ENCODE measurements around the gene KLF5.
"Not testable (repeated sequence)": the region's sequence is repeated elsewhere in the genome, so short reads cannot be mapped to it uniquely, and the experiment has no call there.

KLF5 gene

GRCh38 chr13:73058736-73059459 is at the start of gene KLF5:
TSS of gene KLF5 (plus strand) at chr13:73059005. CDS start at chr13:73059328, 323 bp downstream.
- peak; percentile 94 for DNase-seq

DNA sequence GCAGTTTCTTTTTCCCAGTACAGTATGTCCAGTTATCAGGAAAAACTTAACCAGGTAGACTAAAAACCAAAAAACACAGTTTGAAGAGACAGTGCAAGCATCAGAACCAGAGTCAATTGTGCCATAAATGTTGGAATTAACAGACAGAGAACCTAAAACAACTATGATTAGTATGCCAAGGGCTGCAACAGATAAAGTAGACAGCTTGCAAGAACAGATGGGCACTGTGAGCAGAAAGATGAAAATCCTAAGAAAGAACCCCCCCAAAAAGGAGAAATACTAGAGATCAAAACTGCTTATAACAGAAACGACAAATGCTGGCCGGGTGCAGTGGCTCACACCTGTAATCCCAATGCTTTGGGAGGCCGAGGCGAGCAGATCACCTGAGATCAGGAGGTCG is 47.1 kb upstream of the KLF5 start:
- DNase-seq = no peak

- no peak for DNase-seq
Observed at GRCh38 chr13:73015805-73016204, 43.0 kb upstream of the KLF5 start.

DNA sequence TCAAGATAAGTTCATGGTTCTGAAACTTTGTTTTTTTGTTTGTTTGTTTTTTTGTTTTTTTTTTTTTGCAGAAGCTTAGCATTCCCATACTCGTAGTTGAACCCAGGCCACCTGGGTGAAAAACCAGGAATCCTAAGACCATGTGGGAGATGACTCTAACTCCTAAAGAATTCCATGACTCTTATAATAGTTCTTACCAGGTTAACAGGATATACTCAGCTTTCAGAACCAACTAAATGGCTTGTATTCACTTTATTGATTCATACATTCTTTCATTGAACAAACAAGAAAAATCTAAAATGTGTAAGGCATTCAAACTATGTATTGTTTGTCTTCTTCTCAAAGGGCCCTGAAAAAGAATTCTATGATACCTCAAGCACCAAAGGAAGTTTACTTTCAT is 40.5 kb upstream of the KLF5 start:
- peak; percentile 8 for DNase-seq

- DNase-seq = no peak
Observed at GRCh38 chr13:73025217-73026012, 33.4 kb upstream of the KLF5 start.

DNA sequence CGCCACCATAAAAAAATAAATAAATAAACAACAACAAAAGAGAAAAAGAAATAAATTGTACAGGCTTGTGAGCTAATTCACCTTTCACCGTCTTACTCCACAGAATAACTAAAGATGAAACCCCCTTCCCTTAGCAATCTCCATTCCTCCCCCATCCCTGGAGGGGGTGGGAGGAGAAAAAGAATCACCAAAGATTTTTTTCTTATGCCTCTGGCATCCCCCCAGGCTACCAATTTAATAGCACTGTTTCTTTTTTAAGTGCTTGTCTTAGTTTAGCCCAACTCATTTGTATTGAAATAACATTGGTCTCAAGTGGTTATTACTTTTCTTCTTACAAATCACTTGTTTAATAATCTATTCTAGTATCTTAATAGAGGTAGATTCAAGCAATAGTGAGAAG is 23.9 kb upstream of the KLF5 start:
- no peak for DNase-seq

GRCh38 chr13:73035660-73036059 is 23.1 kb upstream of the KLF5 start:
- DNase-seq = no peak

DNA sequence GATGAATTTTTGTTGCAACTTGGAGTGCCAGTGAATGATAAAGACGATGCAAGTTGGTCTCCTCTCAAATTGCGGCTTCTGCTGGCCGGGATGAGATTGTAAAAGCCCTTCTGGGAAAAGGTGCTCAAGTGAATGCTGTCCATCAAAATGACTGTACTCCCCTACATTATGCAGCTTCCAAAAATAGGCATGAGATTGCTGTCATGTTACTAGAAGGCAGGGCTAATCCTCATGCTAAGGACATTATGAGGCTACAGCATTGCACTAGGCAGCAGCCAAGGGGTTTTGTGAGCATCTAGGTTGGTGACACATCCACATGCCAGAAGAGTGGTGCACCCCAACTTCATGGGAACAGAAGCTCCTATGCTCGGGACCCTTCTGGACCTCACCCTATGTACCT is 22.2 kb upstream of the KLF5 start:
- no peak for DNase-seq

GRCh38 chr13:73038064-73038463 is 20.7 kb upstream of the KLF5 start:
- no peak for DNase-seq

DNA sequence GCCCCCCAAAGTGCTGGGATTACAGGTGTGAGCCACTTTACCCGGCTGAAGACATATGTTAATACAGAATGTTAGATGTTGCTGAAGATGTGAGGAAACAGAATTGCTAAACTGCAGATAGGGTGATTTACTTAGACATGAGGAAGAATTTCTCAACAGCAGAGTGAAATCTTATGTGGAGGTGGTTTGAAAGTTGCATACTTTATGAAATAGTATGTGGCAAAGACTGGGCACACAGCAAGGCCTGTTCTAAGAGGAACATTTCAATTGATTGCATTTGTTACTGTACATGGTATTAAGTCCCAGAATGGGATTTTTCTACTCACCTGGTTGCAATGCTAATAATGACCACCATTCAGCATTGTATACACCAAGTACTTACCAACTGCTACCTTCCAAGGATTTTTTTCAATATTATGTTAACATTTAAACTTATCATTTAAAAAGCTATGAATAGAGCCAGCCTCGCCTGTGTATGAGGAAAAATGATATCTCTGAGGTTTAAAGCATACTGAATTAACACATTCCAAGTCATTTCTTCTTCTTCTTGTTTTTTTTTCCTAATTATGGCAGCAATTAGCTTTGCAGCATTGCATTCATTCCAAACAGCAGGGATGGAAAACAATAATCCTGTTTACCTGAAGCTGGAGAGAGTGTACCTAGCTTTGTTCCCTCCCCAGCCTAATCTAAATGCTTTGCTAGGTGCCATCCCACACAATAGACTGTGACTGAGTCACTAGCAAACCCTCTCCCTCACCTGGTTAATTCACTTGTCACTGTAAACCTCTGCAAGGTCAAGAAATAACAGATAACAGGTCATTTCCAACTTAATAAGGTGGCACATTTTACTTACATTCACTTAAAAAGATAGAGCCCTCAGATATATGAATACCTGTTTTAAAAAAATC is 19.4 kb upstream of the KLF5 start:
- DNase-seq = no peak

DNA sequence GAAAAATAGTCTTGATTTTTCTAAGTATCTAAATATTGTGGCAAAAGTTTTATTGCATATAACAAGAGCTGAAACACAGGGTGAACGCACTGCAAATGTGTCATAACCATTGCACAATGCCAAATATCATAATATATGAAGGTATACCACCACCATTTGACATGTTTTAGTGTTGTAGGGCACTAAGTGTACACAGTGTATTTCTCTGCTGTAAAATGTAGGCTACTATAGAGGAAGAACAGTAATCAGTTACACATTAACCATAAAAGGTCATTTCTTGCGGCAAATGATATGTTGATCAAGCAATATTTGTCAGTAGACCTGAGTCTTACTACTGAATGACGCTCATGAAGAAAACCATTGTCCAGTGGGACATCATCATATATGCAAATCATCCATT is 18.3 kb upstream of the KLF5 start:
- no peak for DNase-seq

GRCh38 chr13:73040968-73041596 is 17.7 kb upstream of the KLF5 start:
- DNase-seq = no peak

DNA sequence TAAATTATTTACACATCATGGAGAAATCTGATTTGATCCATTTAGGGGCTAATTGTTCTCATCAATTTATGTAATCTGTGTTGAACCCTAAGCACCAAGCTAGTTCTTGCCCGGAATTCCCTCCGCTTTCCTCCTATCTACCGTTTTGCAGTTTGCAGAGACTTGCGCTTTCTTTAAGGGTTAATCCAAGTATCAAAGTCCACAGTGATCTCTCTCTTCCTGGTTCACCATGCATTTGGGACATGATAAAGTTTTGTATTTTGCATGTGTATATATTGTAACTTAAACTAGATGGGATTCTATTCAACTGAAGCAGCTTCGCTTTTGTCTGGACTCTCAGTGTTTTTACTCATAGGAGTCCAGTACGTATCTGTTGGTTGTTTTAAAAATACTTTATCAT is 13.8 kb upstream of the KLF5 start:
- DNase-seq = no peak

GRCh38 chr13:73048615-73049014 is 10.2 kb upstream of the KLF5 start:
- DNase-seq = not testable (repeated sequence)

DNA sequence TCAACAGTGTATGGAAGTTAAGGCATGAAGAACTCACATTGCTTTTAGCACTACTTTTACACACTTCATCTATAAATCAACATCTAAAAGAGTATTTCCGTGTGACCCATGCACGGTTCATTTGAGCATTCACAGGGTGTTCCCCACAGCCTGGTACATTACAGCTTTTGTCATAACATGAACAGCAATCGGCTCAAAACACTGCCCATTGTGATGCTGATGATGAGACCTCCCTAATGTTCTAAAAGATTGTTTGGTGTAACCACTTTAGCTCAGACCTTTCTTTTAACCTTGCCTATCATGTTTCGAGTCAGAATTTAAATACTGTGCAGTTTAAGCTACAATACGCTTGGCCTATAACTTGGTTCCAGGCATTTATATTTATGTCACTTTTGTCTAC is 4.1 kb upstream of the KLF5 start:
- no peak for DNase-seq

- peak; percentile 80 for DNase-seq
Observed at GRCh38 chr13:73055813-73056564, 2.8 kb upstream of the KLF5 start.

DNA sequence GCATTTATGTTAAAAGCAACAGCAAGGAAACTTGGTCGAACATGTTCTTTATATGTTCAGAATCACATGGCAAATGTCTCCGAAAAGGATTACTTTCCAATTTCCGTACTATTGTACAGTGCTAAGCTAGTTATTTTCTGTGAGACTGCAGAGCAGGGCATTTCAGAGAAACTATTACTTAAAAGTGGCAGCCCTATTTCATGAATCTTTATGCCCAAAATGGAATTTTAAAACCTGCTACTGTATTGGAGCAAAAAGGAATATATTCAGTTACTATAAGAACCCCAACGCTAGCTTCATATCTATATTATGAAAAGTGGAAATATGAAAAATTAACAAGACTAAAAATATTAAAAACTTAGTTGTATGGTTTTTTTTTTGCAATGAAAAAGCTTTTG is 2.2 kb upstream of the KLF5 start:
- no peak for DNase-seq

- DNase-seq = no peak
Observed at GRCh38 chr13:73057284-73058063, 1.3 kb upstream of the KLF5 start.

DNA sequence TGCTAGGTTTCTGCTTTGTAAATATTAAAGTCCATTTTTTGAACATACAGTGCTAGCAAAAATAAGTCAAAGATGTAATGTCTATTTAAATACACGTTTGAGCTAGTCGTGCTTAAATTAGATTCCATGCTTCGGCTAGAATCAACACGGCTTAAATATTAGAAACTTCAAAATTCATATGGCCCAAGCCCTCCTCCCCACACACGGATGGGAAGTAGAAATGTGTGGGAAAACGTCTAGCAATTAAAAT is 816 bp upstream of the KLF5 start:
- DNase-seq = no peak

GRCh38 chr13:73058432-73058735 is 421 bp upstream of the KLF5 start:
- DNase-seq = no peak

- DNase-seq = peak; percentile 39
Observed at GRCh38 chr13:73059460-73060250, 850 bp downstream of the KLF5 start.
